T-cell (primary cell): ENCODE results near the gene CLASRP. TPM values are rescaled to one million over a fixed set of nuclear protein-coding genes. Genes with fewer than 3 reads are reported as not detected.

Experiments
- ATAC-seq, 4 experiments: fragments of 200-7000 bp in 3 of 4; fragments of 150-1000 bp in 1 of 4; cut with Tn5 transposase; replicated peaks in 1 of 4; 1 replicate in 3 of 4; 2 replicates in 1 of 4; pipeline ENCODE4 v1.10.0; 2021; ENCODE audit warnings: moderate library complexity in 3 of 4, mild to moderate bottlenecking in 2 of 4, moderate number of reproducible peaks in 1 of 4
- CTCF ChIA-PET, 2 donors: fragments of 300-600 bp; sonication (Branson Sonifier 250); formaldehyde crosslinking; loops; one replicate each; lab custom pipeline; 2022; ENCODE audit warnings: antibody characterized with exemption in 2 of 2; lab: Charles Lee
- POLR2A ChIA-PET, 2 donors: fragments of 300-600 bp; sonication (Branson Sonifier 250); formaldehyde crosslinking; loops; one replicate each; lab custom pipeline; 2022; ENCODE audit warnings: antibody characterized with exemption in 2 of 2; lab: Charles Lee
- DNase-seq, 35 experiments: peaks; one replicate each; pipeline versions ENCODE4 v3.0.0 to v3.0.0-alpha.2; 2013 to 2023
- H3K27ac ChIP-seq: one replicate; pipeline ENCODE4 v1.5.1; 2013; ENCODE audit warnings: low read length
- H3K27me3 ChIP-seq, 2 experiments: replicated peaks in 1 of 2; 1 replicate in 1 of 2; 2 replicates in 1 of 2; pipeline versions ENCODE4 v1.6.1 to v1.7.0; 2013; ENCODE audit warnings: low read length in 1 of 2, mixed read lengths in 1 of 2; ENCODE audit not compliant: control insufficient read depth in 2 of 2, insufficient read depth in 2 of 2; ENCODE audit errors: extremely low read depth in 1 of 2
- H3K36me3 ChIP-seq, 2 donors: 1 replicate in 1 of 2; 2 replicates in 1 of 2; pipeline versions ENCODE4 v1.6.1 to v1.7.0; 2013; ENCODE audit warnings: low read length in 1 of 2; ENCODE audit not compliant: control insufficient read depth in 2 of 2, insufficient read depth in 1 of 2; ENCODE audit errors: extremely low read depth in 1 of 2
- H3K4me1 ChIP-seq, 2 experiments: 1 replicate in 1 of 2; 2 replicates in 1 of 2; pipeline versions ENCODE4 v1.6.1 to v1.7.0; 2013; ENCODE audit warnings: low read length in 2 of 2, mixed read lengths in 1 of 2; ENCODE audit not compliant: insufficient read depth in 2 of 2, control insufficient read depth in 1 of 2; ENCODE audit errors: extremely low read depth in 1 of 2
- H3K4me3 ChIP-seq, 2 donors: 1 replicate in 1 of 2; 2 replicates in 1 of 2; pipeline versions ENCODE4 v1.5.1 to v1.7.0; 2013; ENCODE audit warnings: mild to moderate bottlenecking in 2 of 2, low read length in 1 of 2, moderate library complexity in 1 of 2; ENCODE audit not compliant: control insufficient read depth in 1 of 2; ENCODE audit errors: extremely low read depth in 1 of 2
- H3K9me3 ChIP-seq: 2 replicates; pipeline ENCODE4 v1.7.0; 2013
- H3K27ac Mint-ChIP-seq, 2 donors: one replicate each; pipeline ENCODE4 v1.8.0; 2020 to 2021; ENCODE audit warnings: mild to moderate bottlenecking in 2 of 2, mixed read lengths in 2 of 2
- H3K27me3 Mint-ChIP-seq, 2 donors: one replicate each; pipeline ENCODE4 v1.8.0; 2021 to 2022; ENCODE audit warnings: mixed read lengths in 2 of 2
- H3K36me3 Mint-ChIP-seq: one replicate; pipeline ENCODE4 v1.8.0; 2021; ENCODE audit warnings: mixed read lengths
- H3K4me1 Mint-ChIP-seq, 3 donors: one replicate each; pipeline ENCODE4 v1.8.0; 2020 to 2022; ENCODE audit warnings: mixed read lengths in 3 of 3, mild to moderate bottlenecking in 1 of 3
- H3K4me3 Mint-ChIP-seq, 3 donors: one replicate each; pipeline ENCODE4 v1.8.0; 2020 to 2022; ENCODE audit warnings: mild to moderate bottlenecking in 3 of 3, mixed read lengths in 3 of 3, moderate library complexity in 3 of 3
- H3K9me3 Mint-ChIP-seq, 3 donors: one replicate each; pipeline ENCODE4 v1.8.0; 2020 to 2022; ENCODE audit warnings: mixed read lengths in 3 of 3
- WGBS: methylation state at CpG from one replicate; pipeline ENCODE4 v1.1.5; 2013; ENCODE audit warnings: missing lambda C conversion rate; ENCODE audit not compliant: insufficient coverage; 5-methylcytosine and 5-hydroxymethylcytosine counted together
- total RNA-seq, 35 experiments: library from RNA in 6 of 35; stranded (reverse) in 6 of 35; fragments of 120-200 nt in 1 of 35; gene quantifications; one replicate each; pipeline versions ENCODE4 v1.2.1 to v1.2.4 and lab custom pipeline; 2013 to 2026

Gene CLASRP
- total RNA-seq, 5 donors from 2014 or later (not counting 1 experiment from before 2014, with no cell fraction given) = 141 to 153 (median 149) TPM

GRCh38 chr19:45027371-45027770, 11.5 kb upstream of the CLASRP start:
- Histone ChIP-seq H3K27ac (no peak overlapping the region), H3K27me3 (no peaks in the 10 kb centered on the region), H3K4me3 (no peak overlapping the region), H3K9me3 (no peaks in the 10 kb centered on the region), H3K4me1 (no peaks in the 10 kb centered on the region), H3K36me3 (peaks cover 21 to 50% of the 10 kb centered on the region in 2 donors)
- Mint-ChIP-seq H3K4me3 (no peak overlapping the region), H3K9me3 (no peaks in the 10 kb centered on the region), H3K36me3 (peaks cover 25% of the 10 kb centered on the region), H3K27ac (no peak overlapping the region), H3K27me3 (no peaks in the 10 kb centered on the region), H3K4me1 (no peaks in the 10 kb centered on the region)
- POLR2A ChIA-PET = interaction anchor here in 1 of 2 donors (0.6 kb wide), 1 partner anchor 56 kb away, joined by 3 read pairs; no protein-coding TSS in a partner anchor
- no peak for DNase-seq
- no peak for ATAC-seq
- WGBS = 92% methylated on average over 1 of the region's 2 CpGs
- CTCF ChIA-PET = interaction anchor here in 1 of 2 donors (0.5 kb wide), 1 partner anchor 49 kb away, joined by 5 read pairs; no protein-coding TSS in a partner anchor

GRCh38 chr19:45030825-45031224, 8.0 kb upstream of the CLASRP start:
- Mint-ChIP-seq H3K27ac (no peak overlapping the region), H3K36me3 (peaks cover 45% of the 10 kb centered on the region), H3K27me3 (no peaks in the 10 kb centered on the region), H3K4me3 (no peak overlapping the region), H3K4me1 (no peaks in the 10 kb centered on the region), H3K9me3 (no peaks in the 10 kb centered on the region)
- H3K36me3 ChIP-seq = peaks cover 21 to 63% of the 10 kb centered on the region in 2 donors
- ATAC-seq (no peak), DNase-seq (no peak)
- H3K27ac ChIP-seq = no peak overlapping the region
- ChIA-PET CTCF (no interaction called here), POLR2A (no interaction called here)
- no peaks in the 10 kb centered on the region for H3K9me3 ChIP-seq
- H3K27me3 ChIP-seq = no peaks in the 10 kb centered on the region
- no peak overlapping the region for H3K4me3 ChIP-seq
- 98% methylated on average over 4 of the region's 6 CpGs for WGBS
- no peaks in the 10 kb centered on the region for H3K4me1 ChIP-seq

DNA sequence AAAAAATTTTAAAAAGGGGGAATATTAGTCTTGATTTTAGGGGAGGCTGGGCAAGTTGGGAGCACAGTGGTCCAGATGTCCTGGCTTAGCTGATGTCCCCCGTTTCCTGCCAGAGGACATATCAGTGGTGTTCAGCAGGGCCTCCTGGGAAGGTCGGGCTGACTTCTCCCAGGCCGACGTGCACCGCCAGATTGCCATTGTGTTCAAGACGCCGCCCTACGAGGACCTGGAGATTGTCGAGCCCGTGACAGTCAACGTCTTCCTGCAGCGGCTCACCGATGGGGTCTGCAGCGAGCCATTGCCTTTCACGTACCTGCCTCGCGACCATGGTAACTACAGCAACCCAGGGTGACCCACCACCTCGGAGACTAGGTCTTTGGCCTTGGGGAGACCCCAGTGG, 6.4 kb upstream of the CLASRP start:
- H3K27me3 Mint-ChIP-seq = no peaks in the 10 kb centered on the region
- no peaks in the 10 kb centered on the region for H3K4me1 Mint-ChIP-seq
- no peak overlapping the region for H3K4me3 Mint-ChIP-seq
- no peak overlapping the region for H3K27ac Mint-ChIP-seq
- WGBS = over 99% methylated on average over 18 of the region's 18 CpGs
- Histone ChIP-seq H3K4me3 (no peak overlapping the region), H3K9me3 (no peaks in the 10 kb centered on the region), H3K27me3 (no peaks in the 10 kb centered on the region), H3K4me1 (no peaks in the 10 kb centered on the region), H3K27ac (no peak overlapping the region), H3K36me3 (peaks cover 14 to 62% of the 10 kb centered on the region in 2 donors)
- DNase-seq (no peak), ATAC-seq (no peak)
- no peaks in the 10 kb centered on the region for H3K9me3 Mint-ChIP-seq
- ChIA-PET POLR2A (no interaction called here), CTCF (interaction anchor here in 1 of 2 donors (0.5 kb wide), 1 partner anchor 192 kb away, joined by 3 read pairs; no protein-coding TSS in a partner anchor)
- peaks cover 39% of the 10 kb centered on the region for H3K36me3 Mint-ChIP-seq

DNA sequence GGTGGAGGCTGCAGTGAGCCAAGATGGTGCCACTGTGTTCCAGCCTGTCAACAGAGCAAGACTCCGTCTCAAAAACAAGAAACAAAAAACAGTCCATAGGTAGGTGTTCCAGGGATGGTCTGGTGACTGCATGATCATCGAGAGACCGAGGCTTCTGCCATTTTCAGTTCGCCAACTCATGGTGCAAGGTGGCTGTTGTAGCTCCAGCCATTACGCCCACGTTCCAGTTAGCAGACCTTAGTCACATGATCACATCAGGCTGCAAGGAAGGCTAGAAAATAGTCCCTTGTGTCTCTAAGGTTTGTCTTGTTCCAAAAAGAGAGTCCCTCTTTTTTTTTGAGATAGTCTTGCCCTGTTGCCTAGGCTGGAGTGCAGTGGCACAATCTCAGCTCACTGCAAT, 3.1 kb upstream of the CLASRP start:
- Mint-ChIP-seq H3K27me3 (no peaks in the 10 kb centered on the region), H3K27ac (no peak overlapping the region), H3K36me3 (peaks cover 34% of the 10 kb centered on the region), H3K4me3 (no peak overlapping the region), H3K9me3 (no peaks in the 10 kb centered on the region), H3K4me1 (peaks cover 18 to 19% (median 18%) of the 10 kb centered on the region in 3 donors)
- ChIA-PET CTCF (no interaction called here), POLR2A (interaction anchor here in 1 of 2 donors (0.7 kb wide), 1 partner anchor 12 kb away, joined by 3 read pairs; no protein-coding TSS in a partner anchor)
- WGBS = 92% methylated on average over 5 of the region's 6 CpGs
- Histone ChIP-seq H3K9me3 (no peaks in the 10 kb centered on the region), H3K27ac (no peak overlapping the region), H3K4me1 (peaks cover 8 to 24% of the 10 kb centered on the region in 2 experiments), H3K4me3 (no peak overlapping the region), H3K36me3 (peaks cover 8 to 44% of the 10 kb centered on the region in 2 donors), H3K27me3 (no peaks in the 10 kb centered on the region)
- no peak for DNase-seq
- no peak for ATAC-seq

GRCh38 chr19:45037393-45038169, 1.3 kb upstream of the CLASRP start:
- Histone ChIP-seq H3K9me3 (no peaks in the 10 kb centered on the region), H3K4me3 (no peak overlapping the region), H3K27ac (no peak overlapping the region), H3K27me3 (no peaks in the 10 kb centered on the region), H3K36me3 (peaks cover 3 to 51% of the 10 kb centered on the region in 2 donors), H3K4me1 (peaks cover 8 to 40% of the 10 kb centered on the region in 2 experiments)
- Mint-ChIP-seq H3K4me1 (peaks cover 32 to 33% (median 32%) of the 10 kb centered on the region in 3 donors), H3K27ac (peak overlapping the region in 1 of 2 donors; percentile 52), H3K4me3 (peak overlapping the region; percentile 46 to 100 (median 62)), H3K27me3 (no peaks in the 10 kb centered on the region), H3K9me3 (no peaks in the 10 kb centered on the region), H3K36me3 (peaks cover 36% of the 10 kb centered on the region)
- no peak for DNase-seq
- WGBS = 95% methylated on average over 22 of the region's 37 CpGs
- no peak for ATAC-seq
- ChIA-PET CTCF (no interaction called here), POLR2A (no interaction called here)

- DNase-seq (no peak), ATAC-seq (no peak)
- Histone ChIP-seq H3K27ac (peak overlapping the region; percentile 97), H3K4me1 (peaks cover 8 to 47% of the 10 kb centered on the region in 2 experiments), H3K27me3 (no peaks in the 10 kb centered on the region), H3K9me3 (no peaks in the 10 kb centered on the region), H3K36me3 (peaks cover 8 to 56% of the 10 kb centered on the region in 2 donors), H3K4me3 (peak overlapping the region; percentile 97 to 98)
- Mint-ChIP-seq H3K9me3 (no peaks in the 10 kb centered on the region), H3K4me1 (peaks cover 36 to 38% (median 37%) of the 10 kb centered on the region in 3 donors), H3K4me3 (peak overlapping the region; percentile 94 to 100 (median 96)), H3K36me3 (peaks cover 23% of the 10 kb centered on the region), H3K27ac (peak overlapping the region; percentile 61 to 87), H3K27me3 (no peaks in the 10 kb centered on the region)
- POLR2A ChIA-PET = interaction anchor here (0.6 to 1.2 kb wide), 2 partner anchors 11 to 20 kb away, joined by 3 read pairs; no protein-coding TSS in a partner anchor
- WGBS = 83% methylated on average over 16 of the region's 19 CpGs
- CTCF ChIA-PET = interaction anchor here in 1 of 2 donors (1.1 to 2.1 kb wide), 4 partner anchors 19 to 138 kb away, joined by 4 to 9 read pairs (median 4); partner anchors contain the start of genes BLOC1S3, RELB and TRAPPC6A
These were observed 1.4 kb downstream of the CLASRP start for GRCh38 chr19:45040059-45040771.
